ENCODE measurements around the gene GLCE.

The GLCE gene

DNA sequence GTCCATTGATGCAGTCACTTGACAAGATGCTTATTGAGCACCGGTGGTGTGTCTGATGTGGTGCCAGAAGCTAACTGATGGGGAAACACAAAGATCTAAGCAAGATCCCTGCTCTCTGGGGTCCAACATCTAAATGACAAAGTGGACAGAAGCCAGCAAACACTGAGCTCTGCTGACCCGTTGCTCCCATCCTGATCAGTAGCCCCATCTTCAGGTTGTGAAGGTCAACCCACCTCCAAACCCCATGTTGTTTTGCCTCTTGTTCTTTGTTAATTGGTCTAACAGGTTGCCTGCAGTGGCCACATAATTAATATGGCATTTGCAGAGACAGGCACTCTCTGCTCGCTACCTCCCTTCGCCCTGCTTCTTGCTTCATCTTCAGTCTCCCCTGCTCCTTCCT is 21.5 kb upstream of the GLCE start:
- Histone ChIP-seq H3K36me3 (ENCODE audit: control insufficient read depth, insufficient read depth, low read length) (no peaks in the 10 kb centered on the region), H3K9ac (ENCODE audit: low read depth, low read length) (no peak overlapping the region), H3K4me1 (ENCODE audit: control insufficient read depth, insufficient read depth, low read length) (no peaks in the 10 kb centered on the region), H3K9me3 (ENCODE audit: control insufficient read depth, insufficient read depth, low read length) (no peaks in the 10 kb centered on the region), H3K27ac (ENCODE audit: low read depth, low read length) (no peak overlapping the region), H3K27me3 (ENCODE audit: control insufficient read depth, insufficient read depth, low read length) (no peaks in the 10 kb centered on the region; the same call in 1 of the 2 replicates), H3K4me3 (ENCODE audit: low read depth, low read length) (no peak overlapping the region)

DNA sequence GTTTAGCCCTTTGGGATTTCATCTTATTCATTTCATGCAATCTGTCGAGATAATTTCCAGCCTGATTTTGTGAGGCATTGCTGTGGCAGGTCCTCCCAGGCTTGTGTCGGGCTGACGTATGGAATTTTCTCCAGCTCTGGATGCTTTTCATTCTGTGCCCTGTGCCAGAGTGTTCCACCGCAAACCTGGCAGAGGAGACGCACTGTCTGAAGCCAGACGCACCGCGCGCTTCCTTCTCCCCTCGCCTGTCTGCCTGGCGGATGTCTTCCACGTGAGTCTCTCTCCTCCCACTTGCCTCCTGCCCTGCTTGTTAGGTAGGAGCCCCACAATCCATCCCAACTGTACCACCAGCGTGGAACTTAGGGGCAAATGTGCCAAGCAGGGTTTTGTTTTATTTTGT is 20.1 kb upstream of the GLCE start:
- H3K36me3 ChIP-seq (ENCODE audit: control insufficient read depth, insufficient read depth, low read length), result no peaks in the 10 kb centered on the region
- H3K27ac ChIP-seq (ENCODE audit: low read depth, low read length), result no peak overlapping the region
- no peaks in the 10 kb centered on the region for H3K4me1 ChIP-seq (ENCODE audit: control insufficient read depth, insufficient read depth, low read length)
- no peak overlapping the region for H3K9ac ChIP-seq (ENCODE audit: low read depth, low read length)
- H3K27me3 ChIP-seq (ENCODE audit: control insufficient read depth, insufficient read depth, low read length), result no peaks in the 10 kb centered on the region; the same call in 1 of the 2 replicates
- no peak overlapping the region for H3K4me3 ChIP-seq (ENCODE audit: low read depth, low read length)
- H3K9me3 ChIP-seq (ENCODE audit: control insufficient read depth, insufficient read depth, low read length), result no peaks in the 10 kb centered on the region

DNA sequence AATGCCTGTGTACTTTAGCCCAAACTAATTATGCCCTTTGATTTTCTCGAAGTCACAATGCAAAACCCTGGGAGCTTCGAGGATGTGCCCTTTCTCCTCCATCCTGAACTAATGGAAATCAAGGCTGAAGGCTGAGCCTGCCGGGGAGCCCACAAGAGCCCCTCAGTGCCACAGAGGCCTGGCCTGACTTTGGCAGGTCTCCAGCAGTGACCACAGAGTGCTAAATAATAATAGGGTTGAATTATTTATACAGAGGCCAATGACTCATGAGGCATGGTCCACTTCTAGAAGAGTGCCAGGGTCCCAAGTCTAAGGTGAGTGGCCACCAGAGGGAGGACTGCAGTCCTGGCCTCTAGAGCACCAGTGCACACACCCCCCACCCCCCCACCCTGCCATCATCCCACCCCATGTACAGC is 19.1 kb upstream of the GLCE start:
- no peak overlapping the region for H3K4me3 ChIP-seq (ENCODE audit: low read depth, low read length)
- no peaks in the 10 kb centered on the region; the same call in 1 of the 2 replicates for H3K27me3 ChIP-seq (ENCODE audit: control insufficient read depth, insufficient read depth, low read length)
- H3K27ac ChIP-seq (ENCODE audit: low read depth, low read length), result no peak overlapping the region
- H3K9ac ChIP-seq (ENCODE audit: low read depth, low read length), result no peak overlapping the region
- H3K36me3 ChIP-seq (ENCODE audit: control insufficient read depth, insufficient read depth, low read length), result no peaks in the 10 kb centered on the region
- H3K9me3 ChIP-seq (ENCODE audit: control insufficient read depth, insufficient read depth, low read length), result no peaks in the 10 kb centered on the region
- no peaks in the 10 kb centered on the region for H3K4me1 ChIP-seq (ENCODE audit: control insufficient read depth, insufficient read depth, low read length)

DNA sequence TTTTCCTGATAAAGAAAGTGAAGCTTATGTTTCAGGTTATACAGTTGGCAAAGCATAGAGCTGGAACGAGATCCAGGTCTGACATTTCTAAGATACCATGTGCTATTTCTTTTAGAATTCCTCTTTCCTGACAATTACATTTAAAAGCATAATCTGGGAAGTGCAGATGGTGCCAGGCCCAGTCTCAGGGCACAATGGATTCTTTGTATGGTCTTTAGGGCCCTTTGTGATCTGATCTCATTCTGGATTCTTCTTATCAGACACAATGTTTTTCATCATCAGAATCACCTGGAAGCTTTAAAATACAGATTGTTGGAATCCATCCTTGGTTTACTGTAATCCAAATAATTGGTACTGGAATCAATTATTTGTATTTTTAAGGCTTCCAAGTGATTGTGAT is 18.6 kb upstream of the GLCE start:
- Histone ChIP-seq H3K27me3 (ENCODE audit: control insufficient read depth, insufficient read depth, low read length) (no peaks in the 10 kb centered on the region; the same call in 1 of the 2 replicates), H3K4me1 (ENCODE audit: control insufficient read depth, insufficient read depth, low read length) (no peaks in the 10 kb centered on the region), H3K4me3 (ENCODE audit: low read depth, low read length) (no peak overlapping the region), H3K27ac (ENCODE audit: low read depth, low read length) (no peak overlapping the region), H3K9ac (ENCODE audit: low read depth, low read length) (no peak overlapping the region), H3K9me3 (ENCODE audit: control insufficient read depth, insufficient read depth, low read length) (no peaks in the 10 kb centered on the region), H3K36me3 (ENCODE audit: control insufficient read depth, insufficient read depth, low read length) (no peaks in the 10 kb centered on the region)

DNA sequence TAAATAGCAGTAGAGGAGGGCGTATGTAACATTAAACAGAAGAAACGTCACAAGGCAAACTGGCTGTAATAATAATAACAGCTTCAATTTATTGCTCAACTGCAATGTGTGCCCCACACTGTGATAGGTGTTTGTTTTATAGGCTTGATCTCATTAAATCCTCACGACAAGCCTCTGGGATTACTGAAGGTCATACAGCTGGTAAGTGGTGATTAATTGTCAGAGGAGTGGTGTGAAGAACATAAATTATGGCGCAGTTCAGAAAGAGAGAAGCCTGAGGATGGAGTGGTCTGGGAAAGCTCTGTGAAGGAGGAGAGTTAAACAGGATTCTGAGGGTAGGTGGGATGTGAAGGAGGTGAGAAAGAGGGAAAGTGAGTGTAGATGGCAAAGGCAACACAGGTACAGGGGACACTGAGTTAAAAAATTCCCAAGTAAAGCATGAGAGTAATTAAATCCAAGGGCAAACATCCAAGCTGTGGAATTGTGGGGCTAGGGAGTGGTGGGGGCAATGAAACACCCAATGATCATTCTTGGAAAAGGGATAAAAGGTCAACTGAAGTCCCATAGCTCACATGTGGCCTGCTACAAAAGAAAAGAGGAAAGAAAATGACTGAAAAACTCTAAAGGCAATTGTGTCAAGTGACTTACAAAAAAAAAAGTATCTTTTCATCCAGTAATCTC is 16.5 kb upstream of the GLCE start:
- H3K9me3 ChIP-seq (ENCODE audit: control insufficient read depth, insufficient read depth, low read length), result no peaks in the 10 kb centered on the region
- no peaks in the 10 kb centered on the region for H3K4me1 ChIP-seq (ENCODE audit: control insufficient read depth, insufficient read depth, low read length)
- H3K9ac ChIP-seq (ENCODE audit: low read depth, low read length), result no peak overlapping the region
- H3K36me3 ChIP-seq (ENCODE audit: control insufficient read depth, insufficient read depth, low read length), result no peaks in the 10 kb centered on the region
- H3K4me3 ChIP-seq (ENCODE audit: low read depth, low read length), result no peak overlapping the region
- H3K27me3 ChIP-seq (ENCODE audit: control insufficient read depth, insufficient read depth, low read length), result no peaks in the 10 kb centered on the region
- H3K27ac ChIP-seq (ENCODE audit: low read depth, low read length), result no peak overlapping the region

DNA sequence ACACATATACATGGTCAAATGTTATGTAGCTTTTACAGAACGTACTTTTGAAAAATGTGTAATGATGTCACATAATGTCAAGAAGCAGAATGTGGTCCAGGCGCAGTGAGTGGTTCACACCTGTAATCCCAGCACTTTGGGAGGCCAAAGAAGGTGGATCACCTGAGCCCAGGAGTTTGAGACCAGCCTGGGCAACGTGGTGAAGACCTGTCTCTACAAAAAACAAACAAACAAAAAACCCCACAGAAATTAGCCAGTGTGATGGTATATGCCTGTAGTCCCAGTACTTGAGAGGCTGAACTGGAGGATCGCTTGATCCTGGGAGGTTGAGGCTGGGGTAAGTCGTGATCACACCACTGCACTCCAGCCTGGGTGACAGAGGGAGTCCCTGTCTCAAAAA is 15.9 kb upstream of the GLCE start:
- Histone ChIP-seq H3K27me3 (ENCODE audit: control insufficient read depth, insufficient read depth, low read length) (no peaks in the 10 kb centered on the region), H3K27ac (ENCODE audit: low read depth, low read length) (no peak overlapping the region)

DNA sequence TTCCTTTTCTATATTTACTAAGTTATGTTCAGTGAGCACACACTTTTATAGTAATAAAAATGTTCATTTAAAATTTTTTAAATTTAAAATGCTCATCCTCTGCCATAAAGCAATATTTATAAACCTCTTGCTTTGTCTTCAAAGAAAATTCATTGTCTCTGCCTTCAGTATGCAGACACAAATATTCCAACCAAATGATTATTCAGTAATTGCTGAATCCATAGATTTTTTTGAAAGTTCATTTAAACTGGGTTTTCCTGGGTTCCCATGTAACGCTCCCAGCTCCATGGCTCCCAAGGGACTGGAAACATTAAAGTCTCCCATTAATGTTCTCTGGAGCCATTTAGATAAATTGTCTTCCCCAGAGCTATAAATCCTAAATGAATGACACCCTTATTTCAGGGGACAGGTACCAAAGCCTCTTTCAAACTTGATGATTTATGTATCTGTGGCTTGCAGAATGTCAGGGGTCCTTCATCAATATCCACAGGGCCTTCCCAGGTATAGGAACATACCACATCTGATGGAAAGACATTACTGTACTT is 15.2 kb upstream of the GLCE start:
- Histone ChIP-seq H3K27ac (ENCODE audit: low read depth, low read length) (no peak overlapping the region), H3K36me3 (ENCODE audit: control insufficient read depth, insufficient read depth, low read length) (no peaks in the 10 kb centered on the region), H3K9me3 (ENCODE audit: control insufficient read depth, insufficient read depth, low read length) (no peaks in the 10 kb centered on the region), H3K4me3 (ENCODE audit: low read depth, low read length) (no peak overlapping the region), H3K4me1 (ENCODE audit: control insufficient read depth, insufficient read depth, low read length) (no peaks in the 10 kb centered on the region), H3K27me3 (ENCODE audit: control insufficient read depth, insufficient read depth, low read length) (no peaks in the 10 kb centered on the region), H3K9ac (ENCODE audit: low read depth, low read length) (no peak overlapping the region)

More for the DNA sequence above, 15.9 kb upstream of the GLCE start:
- H3K36me3 ChIP-seq (ENCODE audit: control insufficient read depth, insufficient read depth, low read length), result no peaks in the 10 kb centered on the region
- H3K4me3 ChIP-seq (ENCODE audit: low read depth, low read length), result no peak overlapping the region
- no peaks in the 10 kb centered on the region for H3K4me1 ChIP-seq (ENCODE audit: control insufficient read depth, insufficient read depth, low read length)
- H3K9ac ChIP-seq (ENCODE audit: low read depth, low read length), result no peak overlapping the region
- H3K9me3 ChIP-seq (ENCODE audit: control insufficient read depth, insufficient read depth, low read length), result no peaks in the 10 kb centered on the region

DNA sequence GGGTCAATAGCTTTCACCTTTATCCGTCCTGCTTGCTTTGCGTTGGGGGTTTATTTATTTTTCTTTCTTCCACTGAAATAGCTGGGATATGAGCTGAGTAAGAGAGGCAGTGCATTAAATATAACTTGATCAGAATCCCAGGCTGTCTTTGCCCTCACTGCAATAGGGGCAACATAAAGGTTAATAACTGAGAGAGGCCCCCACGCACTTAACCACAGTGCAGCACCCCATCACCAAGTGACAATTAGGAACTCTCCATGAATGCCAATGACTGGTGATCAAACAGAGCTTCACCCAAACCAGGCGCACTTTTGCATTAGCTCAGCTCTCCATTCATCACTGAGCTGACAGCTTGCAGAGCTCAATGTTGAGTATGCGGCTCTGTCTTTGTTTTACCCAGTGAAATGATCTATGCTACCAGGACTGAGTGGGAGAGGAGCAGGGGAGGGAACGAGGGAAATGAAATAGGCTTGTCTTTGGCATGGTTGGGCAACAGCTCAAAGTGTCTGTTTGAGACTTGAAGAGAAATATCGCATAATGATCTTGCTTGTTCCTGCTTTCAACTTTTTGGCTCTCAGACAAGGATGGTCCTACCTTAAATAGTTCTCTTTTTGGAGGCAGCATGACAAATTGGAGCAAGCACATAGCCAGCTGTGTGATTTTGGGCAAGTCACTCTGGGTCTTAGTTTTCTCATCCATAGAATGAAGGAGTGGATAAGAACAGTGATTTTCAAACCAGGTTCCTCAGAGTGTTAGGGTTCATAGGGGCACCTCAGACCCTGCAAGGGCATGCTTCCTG is 14.5 kb upstream of the GLCE start:
- no peaks in the 10 kb centered on the region for H3K9me3 ChIP-seq (ENCODE audit: control insufficient read depth, insufficient read depth, low read length)
- no peaks in the 10 kb centered on the region for H3K36me3 ChIP-seq (ENCODE audit: control insufficient read depth, insufficient read depth, low read length)
- H3K9ac ChIP-seq (ENCODE audit: low read depth, low read length), result no peak overlapping the region
- H3K4me1 ChIP-seq (ENCODE audit: control insufficient read depth, insufficient read depth, low read length), result no peaks in the 10 kb centered on the region
- H3K4me3 ChIP-seq (ENCODE audit: low read depth, low read length), result no peak overlapping the region
- no peak overlapping the region for H3K27ac ChIP-seq (ENCODE audit: low read depth, low read length)
- H3K27me3 ChIP-seq (ENCODE audit: control insufficient read depth, insufficient read depth, low read length), result no peaks in the 10 kb centered on the region

DNA sequence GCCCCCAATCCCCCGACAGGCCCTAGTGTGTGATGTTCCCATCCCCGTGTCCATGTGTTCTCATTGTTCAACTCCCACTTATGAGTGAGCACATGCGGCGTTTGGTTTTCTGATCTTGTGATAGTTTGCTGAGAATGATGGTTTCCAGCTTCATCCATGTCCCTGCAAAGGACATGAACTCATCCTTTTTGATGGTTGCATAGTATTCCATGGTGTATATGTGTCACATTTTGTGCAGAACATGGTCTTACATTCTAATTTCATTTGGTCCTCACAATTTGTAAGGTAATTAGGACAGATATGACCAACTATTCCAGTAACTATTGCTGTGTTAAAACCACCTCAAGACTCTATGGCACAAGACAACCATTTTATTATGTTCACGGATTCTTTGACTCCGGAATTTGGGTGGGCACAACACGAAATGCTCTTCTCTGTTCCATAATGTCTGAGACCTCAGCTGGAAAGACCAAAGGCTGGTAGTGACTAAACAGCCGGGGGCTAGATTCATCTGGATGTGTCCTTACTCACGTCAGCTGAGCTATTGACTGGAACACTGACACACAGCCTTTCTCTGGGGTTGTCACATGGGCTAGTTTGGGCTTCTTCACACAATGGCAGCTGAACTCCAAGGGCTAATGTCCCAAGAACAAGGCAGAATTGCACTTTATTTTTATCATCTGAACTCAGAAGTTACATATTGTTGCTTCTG is 13.6 kb upstream of the GLCE start:
- Histone ChIP-seq H3K36me3 (ENCODE audit: control insufficient read depth, insufficient read depth, low read length) (no peaks in the 10 kb centered on the region), H3K27ac (ENCODE audit: low read depth, low read length) (no peak overlapping the region)

DNA sequence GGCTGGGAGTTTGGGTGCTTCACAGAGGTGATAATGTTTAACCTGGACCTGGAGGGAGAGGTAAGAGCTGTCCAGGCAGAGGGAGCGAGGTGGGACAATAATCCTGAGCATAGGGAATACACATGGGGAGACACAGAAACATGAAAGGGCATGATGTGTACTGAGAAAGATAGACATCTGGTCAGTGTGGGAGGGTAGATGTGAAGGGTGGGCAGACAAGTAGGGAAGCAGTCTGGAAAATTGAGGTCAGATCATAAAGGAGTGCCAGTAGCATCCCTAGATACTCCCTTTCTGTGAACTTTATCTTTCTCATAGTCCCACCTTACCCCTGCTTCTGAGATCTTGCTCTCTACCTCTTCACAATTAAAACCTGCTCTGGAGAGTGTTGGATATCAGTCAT is 12.0 kb upstream of the GLCE start:
- Histone ChIP-seq H3K27me3 (ENCODE audit: control insufficient read depth, insufficient read depth, low read length) (no peaks in the 10 kb centered on the region), H3K36me3 (ENCODE audit: control insufficient read depth, insufficient read depth, low read length) (no peaks in the 10 kb centered on the region), H3K4me1 (ENCODE audit: control insufficient read depth, insufficient read depth, low read length) (no peaks in the 10 kb centered on the region), H3K4me3 (ENCODE audit: low read depth, low read length) (no peak overlapping the region), H3K9me3 (ENCODE audit: control insufficient read depth, insufficient read depth, low read length) (no peaks in the 10 kb centered on the region), H3K9ac (ENCODE audit: low read depth, low read length) (no peak overlapping the region), H3K27ac (ENCODE audit: low read depth, low read length) (no peak overlapping the region)

More for the DNA sequence above, 13.6 kb upstream of the GLCE start:
- no peaks in the 10 kb centered on the region for H3K4me1 ChIP-seq (ENCODE audit: control insufficient read depth, insufficient read depth, low read length)
- no peaks in the 10 kb centered on the region for H3K27me3 ChIP-seq (ENCODE audit: control insufficient read depth, insufficient read depth, low read length)
- no peaks in the 10 kb centered on the region for H3K9me3 ChIP-seq (ENCODE audit: control insufficient read depth, insufficient read depth, low read length)
- H3K4me3 ChIP-seq (ENCODE audit: low read depth, low read length), result no peak overlapping the region
- no peak overlapping the region for H3K9ac ChIP-seq (ENCODE audit: low read depth, low read length)

DNA sequence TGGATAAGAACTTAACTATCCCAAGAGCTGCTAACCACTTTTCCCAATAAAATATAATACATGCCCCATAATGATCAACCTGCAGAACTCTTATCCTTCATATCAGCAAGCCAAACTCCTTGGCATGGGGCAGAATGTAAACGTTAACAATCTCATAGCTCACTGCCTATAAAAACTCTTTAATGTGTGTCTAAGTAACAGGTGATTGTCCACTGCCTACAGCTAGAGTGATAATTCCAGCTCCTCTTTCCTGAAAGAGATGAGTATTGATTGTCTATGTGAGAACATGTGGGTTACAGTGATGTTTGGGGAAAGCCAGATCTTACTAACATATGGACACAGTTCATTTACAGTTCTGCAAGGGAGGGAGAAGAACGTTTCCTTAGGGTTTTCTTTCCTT is 11.3 kb upstream of the GLCE start:
- no peak overlapping the region for H3K4me3 ChIP-seq (ENCODE audit: low read depth, low read length)
- H3K9me3 ChIP-seq (ENCODE audit: control insufficient read depth, insufficient read depth, low read length), result no peaks in the 10 kb centered on the region

More for the DNA sequence above, 11.3 kb upstream of the GLCE start:
- Histone ChIP-seq H3K27me3 (ENCODE audit: control insufficient read depth, insufficient read depth, low read length) (no peaks in the 10 kb centered on the region), H3K9ac (ENCODE audit: low read depth, low read length) (no peak overlapping the region), H3K36me3 (ENCODE audit: control insufficient read depth, insufficient read depth, low read length) (no peaks in the 10 kb centered on the region), H3K4me1 (ENCODE audit: control insufficient read depth, insufficient read depth, low read length) (no peaks in the 10 kb centered on the region), H3K27ac (ENCODE audit: low read depth, low read length) (no peak overlapping the region)

All from HUES48 (cell line).